Measurements from ENCODE around the gene SS18. TPM values are rescaled to one million over a fixed set of nuclear protein-coding genes. Genes with fewer than 3 reads are reported as not detected.

SS18 gene
- total RNA-seq, 1 donor from 2014 or later, result 31.0 TPM

GRCh38 chr18:26073758-26074157, 16.7 kb downstream of the SS18 start:
- Histone ChIP-seq H3K36me3 (peaks cover 63% of the 10 kb centered on the region), H3K27ac (replicated peaks) (no peak overlapping the region), H3K4me3 (no peak overlapping the region), H3K4me1 (peaks cover 11% of the 10 kb centered on the region), H3K27me3 (ENCODE audit: low read depth) (no peaks in the 10 kb centered on the region), H3K9me3 (replicated peaks) (peaks cover 21% of the 10 kb centered on the region)
- TF ChIP-seq, protein P1, sequence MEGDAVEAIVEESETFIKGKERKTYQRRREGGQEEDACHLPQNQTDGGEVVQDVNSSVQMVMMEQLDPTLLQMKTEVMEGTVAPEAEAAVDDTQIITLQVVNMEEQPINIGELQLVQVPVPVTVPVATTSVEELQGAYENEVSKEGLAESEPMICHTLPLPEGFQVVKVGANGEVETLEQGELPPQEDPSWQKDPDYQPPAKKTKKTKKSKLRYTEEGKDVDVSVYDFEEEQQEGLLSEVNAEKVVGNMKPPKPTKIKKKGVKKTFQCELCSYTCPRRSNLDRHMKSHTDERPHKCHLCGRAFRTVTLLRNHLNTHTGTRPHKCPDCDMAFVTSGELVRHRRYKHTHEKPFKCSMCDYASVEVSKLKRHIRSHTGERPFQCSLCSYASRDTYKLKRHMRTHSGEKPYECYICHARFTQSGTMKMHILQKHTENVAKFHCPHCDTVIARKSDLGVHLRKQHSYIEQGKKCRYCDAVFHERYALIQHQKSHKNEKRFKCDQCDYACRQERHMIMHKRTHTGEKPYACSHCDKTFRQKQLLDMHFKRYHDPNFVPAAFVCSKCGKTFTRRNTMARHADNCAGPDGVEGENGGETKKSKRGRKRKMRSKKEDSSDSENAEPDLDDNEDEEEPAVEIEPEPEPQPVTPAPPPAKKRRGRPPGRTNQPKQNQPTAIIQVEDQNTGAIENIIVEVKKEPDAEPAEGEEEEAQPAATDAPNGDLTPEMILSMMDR (IDR thresholded peaks at IDR 0.05; ENCODE audit: borderline replicate concordance), result no peak
- intact Hi-C loops (cut with micrococcal nuclease), result no loop called here
- DNase-seq, result no peak

GRCh38 chr18:26071725-26072124, 18.7 kb downstream of the SS18 start:
- H3K27me3 ChIP-seq (ENCODE audit: low read depth), result no peaks in the 10 kb centered on the region
- TF ChIP-seq, protein P1 (IDR thresholded peaks at IDR 0.05; ENCODE audit: borderline replicate concordance), result no peak
- peaks cover 11% of the 10 kb centered on the region for H3K4me1 ChIP-seq
- intact Hi-C loops (cut with micrococcal nuclease), result no loop called here
- peaks cover 21% of the 10 kb centered on the region for H3K9me3 ChIP-seq (replicated peaks)
- H3K36me3 ChIP-seq, result peaks cover 71% of the 10 kb centered on the region
- H3K27ac ChIP-seq (replicated peaks), result no peak overlapping the region
- H3K4me3 ChIP-seq, result no peak overlapping the region
- no peak for DNase-seq

- H3K36me3 ChIP-seq, result peaks cover 68% of the 10 kb centered on the region
- H3K9me3 ChIP-seq (replicated peaks), result peaks cover 21% of the 10 kb centered on the region
Observed at GRCh38 chr18:26071020-26071419, 19.4 kb downstream of the SS18 start.

GRCh38 chr18:26059357-26059756, 31.1 kb downstream of the SS18 start:
- Histone ChIP-seq H3K36me3 (peaks cover 46% of the 10 kb centered on the region), H3K27ac (replicated peaks) (no peak overlapping the region), H3K9me3 (replicated peaks) (no peaks in the 10 kb centered on the region), H3K4me3 (no peak overlapping the region), H3K4me1 (peaks cover 35% of the 10 kb centered on the region), H3K27me3 (ENCODE audit: low read depth) (no peaks in the 10 kb centered on the region)
- DNase-seq, result no peak
- intact Hi-C loops (cut with micrococcal nuclease), result no loop called here
- TF ChIP-seq, protein P1 (IDR thresholded peaks at IDR 0.05; ENCODE audit: borderline replicate concordance), result no peak

More at GRCh38 chr18:26071020-26071419, 19.4 kb downstream of the SS18 start:
- Histone ChIP-seq H3K4me3 (no peak overlapping the region), H3K27me3 (ENCODE audit: low read depth) (no peaks in the 10 kb centered on the region), H3K27ac (replicated peaks) (no peak overlapping the region), H3K4me1 (peaks cover 11% of the 10 kb centered on the region)
- TF ChIP-seq, protein P1 (IDR thresholded peaks at IDR 0.05; ENCODE audit: borderline replicate concordance), result no peak
- intact Hi-C loops (cut with micrococcal nuclease), result no loop called here
- no peak for DNase-seq

GRCh38 chr18:26057344-26057773, 33.1 kb downstream of the SS18 start:
- no peak for DNase-seq
- H3K36me3 ChIP-seq, result peaks cover 43% of the 10 kb centered on the region
- H3K27me3 ChIP-seq (ENCODE audit: low read depth), result no peaks in the 10 kb centered on the region
- H3K4me1 ChIP-seq, result peaks cover 40% of the 10 kb centered on the region
- H3K27ac ChIP-seq (replicated peaks), result peak overlapping the region; percentile 66
- H3K9me3 ChIP-seq (replicated peaks), result no peaks in the 10 kb centered on the region
- peak overlapping the region; percentile 13 for H3K4me3 ChIP-seq
- TF ChIP-seq, protein P1 (IDR thresholded peaks at IDR 0.05; ENCODE audit: borderline replicate concordance), result no peak
- intact Hi-C loops (cut with micrococcal nuclease), result no loop called here
